ENCODE measurements around the gene EPHB6.

EPHB6 gene, protein sequence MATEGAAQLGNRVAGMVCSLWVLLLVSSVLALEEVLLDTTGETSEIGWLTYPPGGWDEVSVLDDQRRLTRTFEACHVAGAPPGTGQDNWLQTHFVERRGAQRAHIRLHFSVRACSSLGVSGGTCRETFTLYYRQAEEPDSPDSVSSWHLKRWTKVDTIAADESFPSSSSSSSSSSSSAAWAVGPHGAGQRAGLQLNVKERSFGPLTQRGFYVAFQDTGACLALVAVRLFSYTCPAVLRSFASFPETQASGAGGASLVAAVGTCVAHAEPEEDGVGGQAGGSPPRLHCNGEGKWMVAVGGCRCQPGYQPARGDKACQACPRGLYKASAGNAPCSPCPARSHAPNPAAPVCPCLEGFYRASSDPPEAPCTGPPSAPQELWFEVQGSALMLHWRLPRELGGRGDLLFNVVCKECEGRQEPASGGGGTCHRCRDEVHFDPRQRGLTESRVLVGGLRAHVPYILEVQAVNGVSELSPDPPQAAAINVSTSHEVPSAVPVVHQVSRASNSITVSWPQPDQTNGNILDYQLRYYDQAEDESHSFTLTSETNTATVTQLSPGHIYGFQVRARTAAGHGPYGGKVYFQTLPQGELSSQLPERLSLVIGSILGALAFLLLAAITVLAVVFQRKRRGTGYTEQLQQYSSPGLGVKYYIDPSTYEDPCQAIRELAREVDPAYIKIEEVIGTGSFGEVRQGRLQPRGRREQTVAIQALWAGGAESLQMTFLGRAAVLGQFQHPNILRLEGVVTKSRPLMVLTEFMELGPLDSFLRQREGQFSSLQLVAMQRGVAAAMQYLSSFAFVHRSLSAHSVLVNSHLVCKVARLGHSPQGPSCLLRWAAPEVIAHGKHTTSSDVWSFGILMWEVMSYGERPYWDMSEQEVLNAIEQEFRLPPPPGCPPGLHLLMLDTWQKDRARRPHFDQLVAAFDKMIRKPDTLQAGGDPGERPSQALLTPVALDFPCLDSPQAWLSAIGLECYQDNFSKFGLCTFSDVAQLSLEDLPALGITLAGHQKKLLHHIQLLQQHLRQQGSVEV

DNA sequence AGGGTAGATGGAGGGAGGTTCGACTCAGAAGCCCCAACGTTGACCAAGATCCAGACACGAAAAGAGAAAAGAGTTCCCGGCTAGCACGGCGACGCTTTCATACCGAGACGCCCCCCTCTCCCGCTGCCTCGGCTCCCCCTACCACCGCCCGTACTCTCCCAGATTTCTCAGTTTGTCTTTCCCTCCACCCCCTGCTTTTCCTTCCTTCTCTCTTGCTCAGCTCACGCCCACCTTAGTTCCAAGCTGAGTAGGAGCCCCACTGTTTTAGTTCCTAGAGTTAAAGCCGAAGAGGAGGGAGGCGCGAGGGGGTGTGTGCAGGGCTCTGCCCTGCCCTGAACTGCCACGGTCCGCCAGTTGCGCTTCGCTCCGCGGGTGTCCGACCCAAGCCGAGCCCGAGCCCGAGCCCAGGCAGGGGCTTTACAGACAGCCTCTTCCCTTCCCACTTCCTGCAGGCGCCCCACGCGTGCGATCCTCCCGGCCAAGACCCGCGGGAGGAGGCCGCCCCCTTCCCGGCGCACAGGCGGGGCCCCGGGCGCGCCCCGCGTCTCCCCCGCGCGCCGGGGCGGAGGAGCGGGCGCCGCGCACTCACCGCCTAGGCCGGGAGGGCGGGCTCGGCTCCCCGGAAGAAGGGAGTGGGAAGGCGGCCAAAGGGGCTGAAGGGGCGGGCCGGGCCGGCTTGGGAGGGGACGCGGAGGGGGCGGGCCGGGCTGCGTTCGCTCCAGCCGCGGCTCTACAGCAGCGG is at the start of gene EPHB6:
EPHB6 (plus strand) TSS at position 705 of the 742 bp plus-strand sequence. CDS start 8,152 bp downstream, outside the sequence.
- DNase-seq (ENCODE audit: low spot score) = peak; percentile 4

DNA sequence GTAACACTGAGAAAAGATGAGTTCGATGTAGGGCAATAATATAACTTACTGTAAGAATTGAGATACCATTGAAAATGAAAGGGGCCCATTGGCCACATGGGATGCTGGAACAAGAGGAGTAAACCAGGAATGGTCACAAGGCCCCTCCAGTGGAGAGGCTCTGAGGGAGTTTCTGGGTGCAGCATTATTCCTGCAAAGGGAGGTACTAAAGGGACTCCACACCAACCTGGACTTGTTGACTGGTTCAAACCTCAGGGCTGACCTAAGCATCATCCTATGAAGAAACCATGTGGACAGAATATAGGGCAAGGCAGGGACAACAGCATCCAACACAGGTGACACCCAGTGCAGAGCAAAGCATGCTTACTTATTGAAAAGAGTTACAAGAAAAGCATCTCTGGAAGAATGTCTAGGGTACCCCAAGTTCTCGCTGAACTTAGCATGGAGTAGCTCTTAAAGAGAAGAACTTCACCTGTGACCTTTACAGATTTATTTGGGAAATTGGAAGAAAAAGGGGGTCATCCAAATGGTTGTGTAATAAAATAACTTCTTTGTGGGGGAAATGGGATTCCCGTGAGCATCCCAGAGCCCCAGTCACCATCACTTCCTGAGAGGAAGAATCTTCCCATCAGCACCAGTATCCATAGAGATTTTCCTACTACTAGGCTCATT is 49.4 kb upstream of the EPHB6 start:
- DNase-seq (ENCODE audit: low spot score) = no peak

DNA sequence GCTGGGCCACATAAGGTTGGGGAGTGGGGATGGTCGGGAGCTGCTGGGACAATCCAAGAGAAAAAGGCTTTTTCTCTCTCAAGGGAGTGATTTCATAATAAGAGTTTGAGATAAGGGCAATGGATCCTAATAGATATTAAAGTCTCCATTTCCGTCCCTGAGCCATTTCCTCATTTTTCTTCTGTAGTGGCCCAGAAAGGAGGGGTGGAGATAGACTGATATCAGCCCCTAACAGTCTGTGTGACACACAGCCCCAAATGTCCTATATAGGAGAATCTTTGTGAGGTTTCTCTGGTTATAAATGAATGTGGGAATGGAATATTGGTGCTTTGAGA is 48.9 kb upstream of the EPHB6 start:
- no peak for DNase-seq (ENCODE audit: low spot score)

DNA sequence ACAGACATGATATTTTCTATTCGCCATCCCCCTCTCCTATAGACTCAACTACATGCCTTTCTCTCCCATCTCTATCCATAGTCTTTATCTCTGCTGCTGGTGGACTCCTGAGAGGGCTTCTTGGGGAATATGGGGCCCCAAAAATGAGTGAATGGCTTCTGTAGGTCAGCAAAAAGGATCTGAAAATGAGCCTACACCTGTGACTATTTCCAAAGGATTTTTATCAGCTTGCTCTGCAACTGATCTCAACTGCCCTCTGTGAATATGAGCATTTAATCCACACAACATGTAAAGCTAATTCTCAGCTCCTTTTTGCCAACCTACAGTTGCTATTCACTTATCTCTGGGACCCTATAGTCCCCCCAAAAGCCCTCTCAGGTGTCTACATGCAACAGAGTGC is 47.9 kb upstream of the EPHB6 start:
- no peak for DNase-seq (ENCODE audit: low spot score)

DNA sequence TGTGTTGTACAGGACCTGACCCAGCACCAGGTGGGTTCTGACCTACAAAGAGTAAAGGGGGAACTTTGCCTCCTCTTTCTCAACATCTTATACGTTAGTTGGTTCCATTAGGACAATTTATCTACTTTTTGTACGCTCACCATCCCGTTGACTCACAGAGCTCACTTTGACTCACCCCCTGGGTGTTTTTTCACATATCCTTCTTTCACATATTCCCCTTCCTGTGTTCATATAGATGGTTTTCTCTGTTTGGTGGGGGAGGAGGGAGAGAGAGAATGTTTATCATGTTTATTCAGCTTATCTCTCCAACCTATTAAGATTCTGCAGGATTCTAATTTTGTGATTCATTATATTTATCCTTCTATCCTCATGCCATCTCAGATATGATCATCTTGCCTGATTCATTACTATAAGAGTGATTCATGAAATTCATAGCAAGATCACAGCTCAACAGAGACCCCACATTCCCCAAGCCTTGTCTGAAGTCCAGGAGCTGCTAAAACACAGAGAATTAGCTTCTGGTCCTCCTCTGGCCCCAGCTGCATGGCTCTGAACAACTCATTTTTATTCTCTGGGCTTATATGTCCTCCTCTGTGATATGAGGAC is 46.9 kb upstream of the EPHB6 start:
- no peak for DNase-seq (ENCODE audit: low spot score)

DNA sequence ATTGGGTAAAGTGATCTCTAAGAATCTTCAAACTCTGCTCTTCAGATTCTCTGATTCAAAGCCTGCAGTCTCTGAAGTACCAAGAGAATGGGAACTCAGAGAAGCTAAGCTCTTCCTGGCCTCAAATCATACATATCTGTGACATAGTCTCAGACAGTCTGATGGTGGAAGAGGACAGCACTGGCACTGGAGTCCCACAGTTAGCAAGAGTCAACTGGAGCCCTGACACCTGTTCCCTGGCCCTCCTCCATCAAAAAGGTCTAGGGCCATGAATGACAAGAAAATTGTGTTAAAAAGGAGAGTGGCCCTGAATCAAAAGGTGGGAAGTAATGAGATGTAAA is 46.4 kb upstream of the EPHB6 start:
- no peak for DNase-seq (ENCODE audit: low spot score)

DNA sequence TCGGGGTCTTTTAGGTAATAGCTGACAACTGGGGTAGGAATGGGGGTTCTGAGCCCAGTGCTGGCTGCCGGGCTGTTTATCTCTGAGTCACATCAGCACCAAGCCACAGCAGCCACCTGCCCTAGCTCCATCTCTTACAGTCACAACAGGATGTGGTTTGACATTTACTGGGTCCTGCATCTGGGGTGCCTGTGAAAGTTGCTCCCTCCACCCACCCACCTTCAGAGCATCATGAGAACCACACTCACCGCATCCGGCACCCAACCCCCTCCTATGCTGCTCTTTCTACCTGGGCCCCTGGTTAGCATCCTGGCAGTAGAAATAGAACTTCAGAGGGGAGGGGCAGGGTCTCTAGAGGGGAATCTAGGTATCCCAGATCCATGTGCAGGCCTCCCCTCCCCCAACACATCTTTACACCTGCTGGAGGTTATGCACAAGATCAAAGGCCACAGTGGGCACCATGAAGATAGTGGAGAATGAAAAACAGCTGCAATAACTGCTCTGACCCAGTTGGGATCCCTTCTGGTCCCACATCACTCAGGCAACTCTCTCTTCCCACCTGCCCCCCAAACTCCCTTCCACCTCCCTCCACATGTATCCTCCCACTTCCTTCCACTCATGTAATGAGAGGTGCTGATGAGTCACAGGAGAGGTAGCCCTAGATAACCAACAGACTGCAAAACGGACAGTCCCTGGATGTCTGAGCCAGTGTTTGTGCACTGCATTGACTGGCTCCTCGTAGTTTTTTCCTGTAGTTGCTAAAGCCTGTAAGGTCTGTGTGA is 45.9 kb upstream of the EPHB6 start:
- no peak for DNase-seq (ENCODE audit: low spot score)

DNA sequence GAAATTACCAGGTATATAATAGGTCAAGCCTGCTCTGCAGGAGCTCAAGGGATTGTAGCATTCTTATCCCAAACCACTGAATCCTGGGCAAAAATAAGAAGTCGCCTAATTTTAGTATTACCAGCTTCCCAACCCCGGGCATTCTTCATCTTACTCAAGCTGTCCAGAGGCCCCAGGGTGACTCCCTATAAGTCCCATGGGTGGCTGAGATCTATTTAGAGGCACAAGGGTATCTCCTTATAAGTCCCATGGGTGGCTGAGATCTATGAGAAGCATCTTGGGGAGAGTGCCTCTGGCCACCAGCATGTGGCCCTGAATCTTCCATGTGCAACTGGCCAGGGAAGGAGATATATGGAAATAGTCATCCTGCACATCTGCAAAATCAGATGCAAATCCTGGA is 45.2 kb upstream of the EPHB6 start:
- DNase-seq (ENCODE audit: low spot score) = no peak

DNA sequence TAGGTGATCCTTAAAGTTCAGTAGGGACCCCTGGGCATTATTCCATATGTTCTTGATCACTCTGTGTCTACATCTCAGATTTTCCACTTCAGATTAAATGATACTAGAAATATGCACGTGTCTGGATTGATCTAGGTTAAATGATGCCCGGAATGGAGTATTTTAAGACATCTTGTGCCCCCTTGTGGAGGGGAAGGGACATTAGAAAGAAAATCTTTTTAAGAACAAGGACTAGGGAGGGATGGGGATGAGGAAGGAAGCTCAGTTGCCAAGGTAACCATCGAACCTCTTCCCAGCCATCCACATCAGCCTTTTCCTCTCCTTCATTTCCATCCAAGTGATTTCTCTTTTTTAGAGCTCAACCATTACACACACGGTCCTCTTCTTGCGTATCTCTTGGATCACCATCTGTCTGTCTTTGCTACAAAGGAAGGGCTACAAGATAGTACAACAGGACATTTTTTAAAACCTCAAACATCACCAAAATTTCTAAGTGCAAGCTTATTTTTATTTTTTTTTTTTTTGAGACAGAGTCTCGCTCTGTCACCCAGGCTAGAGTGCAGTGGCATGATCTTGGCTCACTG is 43.6 kb upstream of the EPHB6 start:
- DNase-seq (ENCODE audit: low spot score) = peak; percentile 35

DNA sequence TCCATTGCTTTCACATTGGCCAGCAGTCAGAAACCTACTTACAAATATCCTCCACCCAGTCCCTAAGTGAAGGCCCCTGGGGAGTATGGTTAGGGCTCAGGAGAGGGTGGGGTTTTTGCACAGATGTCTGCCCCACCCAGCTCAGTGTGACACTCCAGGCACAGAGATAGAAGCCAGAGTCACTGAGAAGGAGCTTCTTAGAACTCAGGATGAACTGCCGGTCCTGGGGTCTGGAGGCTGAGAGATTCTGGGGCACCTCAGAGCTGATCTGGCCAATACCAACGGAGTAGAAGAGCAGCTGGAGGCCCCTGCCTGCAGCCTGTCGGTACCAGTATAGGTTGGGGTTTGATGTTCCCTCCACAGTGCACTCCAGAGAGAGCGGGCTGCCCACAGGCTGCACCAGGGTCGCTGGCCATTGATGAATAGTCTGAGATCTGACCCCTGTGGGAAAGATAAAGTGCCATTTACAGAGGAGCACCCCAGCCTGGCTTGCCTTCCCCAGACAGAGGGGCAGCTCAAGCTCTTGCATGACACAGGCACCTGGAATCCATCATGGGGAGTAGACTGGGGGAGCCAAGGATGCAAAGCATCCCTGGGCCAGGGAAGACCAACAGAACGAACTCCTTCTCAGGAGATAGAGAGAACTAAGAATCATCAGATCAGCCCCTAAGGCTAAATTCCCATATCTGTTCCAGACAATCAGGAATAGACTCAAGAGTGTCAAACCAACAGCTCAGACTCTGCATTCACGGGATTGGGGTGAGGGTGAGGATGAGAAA is 42.2 kb upstream of the EPHB6 start:
- DNase-seq (ENCODE audit: low spot score) = no peak

DNA sequence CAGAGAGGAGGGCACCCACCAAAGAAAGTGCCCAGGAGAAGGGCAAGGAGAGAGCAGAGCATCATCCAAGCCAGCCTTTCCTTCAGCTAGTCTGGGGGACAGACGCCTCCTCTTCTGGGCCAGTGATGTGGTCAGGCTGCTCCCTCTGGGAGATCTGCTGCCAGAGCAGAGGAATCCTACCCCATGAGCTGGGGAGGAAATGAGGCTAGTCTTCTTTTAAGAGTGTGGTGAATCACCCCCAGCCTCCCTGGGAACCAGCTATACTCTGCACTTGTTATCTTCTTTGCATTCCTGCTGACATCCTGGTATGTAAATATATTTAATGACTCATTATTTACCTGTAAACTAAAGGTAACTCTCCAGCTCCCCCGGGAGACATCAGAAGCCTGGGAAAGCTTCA is 41.6 kb upstream of the EPHB6 start:
- DNase-seq (ENCODE audit: low spot score) = no peak

DNA sequence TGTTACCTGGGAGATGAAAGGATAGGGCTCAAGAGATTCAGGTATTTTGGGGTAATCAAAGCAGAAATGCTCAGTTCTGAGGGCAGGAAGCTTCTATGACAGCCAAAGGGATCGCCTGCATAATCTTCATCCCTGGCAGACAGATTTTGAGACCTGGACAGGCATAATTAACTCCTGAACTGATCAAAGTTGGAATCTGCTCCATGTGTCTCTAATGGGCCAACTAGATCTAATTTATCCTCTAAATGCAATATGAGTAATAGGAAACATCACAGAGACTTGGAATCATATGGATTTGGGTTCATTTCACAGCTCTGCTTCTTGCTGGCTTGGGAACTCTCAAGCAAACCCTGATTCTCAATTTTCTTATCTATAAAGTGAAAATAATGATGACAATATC is 41.2 kb upstream of the EPHB6 start:
- no peak for DNase-seq (ENCODE audit: low spot score)

DNA sequence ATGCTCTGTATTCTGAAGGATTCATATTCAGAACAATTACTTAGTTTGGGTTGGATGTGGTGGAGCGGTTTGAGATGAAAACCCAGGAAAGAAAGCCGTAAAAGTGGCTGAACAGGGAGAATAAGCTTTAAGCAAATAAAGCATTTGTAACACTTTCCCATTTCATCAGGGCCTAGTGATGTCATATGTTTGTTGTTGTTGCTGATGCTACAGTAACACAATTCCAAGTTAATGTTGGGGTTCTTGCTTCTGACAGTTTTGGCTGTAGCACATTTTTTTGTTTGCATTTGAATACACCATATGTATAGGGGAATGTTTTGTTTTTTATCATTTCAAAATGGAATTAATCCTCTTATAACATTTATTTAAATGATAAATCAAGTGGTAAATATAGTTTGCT is 40.4 kb upstream of the EPHB6 start:
- no peak for DNase-seq (ENCODE audit: low spot score)

DNA sequence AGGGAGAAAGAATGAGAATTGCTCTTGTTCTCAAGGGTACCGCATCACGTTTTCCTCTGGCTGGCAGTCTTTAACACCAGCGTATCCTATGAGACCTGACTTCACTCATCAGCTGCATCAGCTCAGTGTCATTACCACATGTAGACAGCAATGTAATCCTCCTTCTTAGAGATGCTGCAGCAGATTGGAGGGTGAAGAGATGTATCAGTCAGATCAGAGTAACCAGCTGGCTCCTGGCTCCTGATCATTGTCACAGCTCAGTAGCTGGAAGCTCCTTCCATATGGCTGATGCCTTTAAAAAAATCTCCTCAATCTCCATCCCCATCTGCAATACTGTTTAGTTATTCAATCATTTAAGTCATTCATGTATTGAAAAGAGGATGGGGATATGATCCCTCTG is 39.7 kb upstream of the EPHB6 start:
- DNase-seq (ENCODE audit: low spot score) = no peak

DNA sequence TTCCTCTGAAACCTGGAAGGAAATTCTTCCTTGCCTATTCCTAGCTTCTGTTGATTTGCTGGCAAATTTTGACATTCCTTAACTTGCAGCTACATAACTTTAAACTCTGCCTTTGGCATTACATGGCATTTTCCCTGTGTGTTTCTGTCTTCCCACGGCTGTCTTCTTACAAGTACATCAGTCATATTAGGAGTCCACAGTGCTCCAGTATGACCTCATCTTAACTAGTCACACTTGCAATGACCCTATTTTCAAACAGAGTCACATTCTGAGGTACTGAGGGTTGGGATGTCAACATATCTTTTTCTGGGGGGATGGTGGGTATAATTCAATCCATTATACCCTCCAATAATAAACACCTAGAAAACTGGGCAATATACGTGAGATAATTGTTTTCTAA is 37.4 kb upstream of the EPHB6 start:
- no peak for DNase-seq (ENCODE audit: low spot score)

DNA sequence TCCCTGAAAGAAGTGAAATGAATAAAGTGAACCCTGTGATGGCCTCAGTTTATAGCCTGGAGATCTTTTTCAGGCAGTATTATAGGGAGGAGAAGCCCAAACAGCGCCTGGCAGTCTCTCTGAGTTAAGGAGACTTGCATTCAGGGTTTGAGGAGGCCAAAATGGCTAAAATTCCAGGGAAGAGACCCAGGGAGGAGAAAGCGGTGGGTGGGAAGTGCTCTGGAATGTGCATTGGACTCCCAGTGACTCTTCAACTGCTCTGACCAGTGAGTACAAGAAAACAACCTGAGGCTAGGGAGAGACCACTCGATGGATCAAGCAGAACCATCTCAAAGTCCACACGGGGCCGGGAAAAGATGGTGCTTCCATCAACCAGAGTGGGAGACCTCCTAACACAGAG is 35.3 kb upstream of the EPHB6 start:
- DNase-seq (ENCODE audit: low spot score) = no peak

DNA sequence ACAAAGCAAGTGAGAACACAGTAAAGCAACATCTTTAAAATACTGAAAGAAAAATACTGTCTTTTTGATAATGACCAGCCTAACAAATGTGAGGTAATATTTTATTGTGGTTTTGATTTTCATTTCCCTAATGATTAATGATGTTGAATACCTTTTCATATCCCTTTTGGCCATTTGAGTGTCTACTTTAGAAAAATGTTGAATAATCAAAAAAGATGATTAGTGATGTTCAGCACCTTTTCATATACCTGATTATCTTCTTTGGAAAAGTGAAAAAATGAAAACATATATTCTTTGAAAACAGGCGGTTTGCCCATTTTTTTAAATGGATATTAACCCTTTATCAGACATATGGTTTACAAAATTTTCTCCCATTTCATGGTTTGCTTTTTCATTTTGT is 32.2 kb upstream of the EPHB6 start:
- DNase-seq (ENCODE audit: low spot score) = no peak

DNA sequence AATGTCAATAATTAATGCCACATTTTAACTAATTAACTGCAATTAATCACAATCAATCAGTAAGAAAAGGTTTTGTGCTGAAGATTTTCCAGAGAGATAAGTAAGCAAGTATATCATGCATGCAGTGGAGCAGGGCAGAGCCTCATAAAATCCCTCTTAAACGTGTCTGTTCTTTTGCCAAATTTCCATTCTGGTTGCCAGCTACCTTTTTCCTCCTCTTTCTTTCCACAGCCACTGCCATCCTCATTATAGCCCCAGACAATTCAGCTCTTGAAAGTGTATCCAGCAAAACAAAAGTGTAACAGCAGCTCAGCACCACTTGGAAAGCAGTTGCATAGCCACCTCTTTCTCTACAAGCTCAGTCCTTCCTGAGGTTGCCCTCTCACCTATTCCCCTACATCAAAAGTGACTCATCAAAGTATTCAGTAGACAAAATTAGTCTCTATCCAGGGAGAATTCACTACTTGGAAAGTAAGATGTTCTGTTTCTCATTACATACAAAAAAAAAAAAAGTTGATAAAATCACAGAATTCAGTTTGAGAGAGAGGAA is 26.9 kb upstream of the EPHB6 start:
- no peak for DNase-seq (ENCODE audit: low spot score)

DNA sequence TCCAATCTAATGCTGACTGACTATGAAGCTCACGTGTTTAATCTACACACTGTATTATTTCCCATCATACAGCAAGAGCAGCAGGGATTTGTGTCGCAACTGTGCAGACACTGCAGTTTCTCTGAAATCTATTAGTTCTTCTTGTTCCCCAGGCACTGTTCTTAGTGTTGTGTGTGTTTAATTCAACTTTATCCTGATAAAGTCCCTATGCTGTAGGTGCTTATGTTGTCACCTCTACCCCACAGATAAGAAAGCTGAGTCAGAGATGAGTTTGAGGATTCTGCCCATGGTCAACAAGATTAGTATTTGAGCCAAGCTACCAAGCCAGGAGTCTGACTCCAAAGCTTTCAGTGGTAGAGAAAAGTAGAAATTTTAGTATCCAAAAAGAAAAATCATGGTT is 22.5 kb upstream of the EPHB6 start:
- DNase-seq (ENCODE audit: low spot score) = no peak

Data from kidney capillary endothelial cell (primary cell).